Stimulated activated CD8-positive, alpha-beta memory T cell treated with anti-CD3 and anti-CD28 coated beads, Interleukin-4, amount 100 ng/mL, for 24 hours (primary cell): ENCODE data around the gene GPSM1.
A peak's percentile ranks its signal among the peaks of the same experiment; 100 is the strongest.
"Not testable (repeated sequence)": the region's sequence is repeated elsewhere in the genome, so short reads cannot be mapped to it uniquely, and the experiment has no call there.

Experiments used
- DNase-seq: peaks from one replicate; pipeline ENCODE4 v3.0.0-alpha.2; 2020; ENCODE audit warnings: low read depth

The GPSM1 gene

DNA sequence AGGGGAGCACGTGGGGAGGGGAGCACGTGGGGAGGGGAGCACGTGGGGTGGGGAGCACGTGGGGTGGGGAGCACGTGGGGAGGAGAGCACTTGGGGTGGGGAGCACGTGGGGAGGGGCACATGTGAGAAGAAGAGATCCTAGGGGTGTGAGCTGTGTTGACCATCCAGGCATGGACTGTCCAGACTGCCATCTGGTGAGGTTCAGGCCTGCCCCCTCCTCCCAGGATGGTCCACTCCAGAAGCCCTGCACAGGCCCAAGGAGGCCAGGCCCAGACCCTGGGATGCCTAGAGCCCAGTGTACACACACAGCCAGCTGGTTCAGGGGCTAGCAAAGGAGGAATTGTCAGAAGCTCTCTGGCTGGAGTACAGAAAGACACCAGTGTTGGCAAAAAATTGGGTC is 70.3 kb downstream of the GPSM1 start:
- DNase-seq, result no peak

DNA sequence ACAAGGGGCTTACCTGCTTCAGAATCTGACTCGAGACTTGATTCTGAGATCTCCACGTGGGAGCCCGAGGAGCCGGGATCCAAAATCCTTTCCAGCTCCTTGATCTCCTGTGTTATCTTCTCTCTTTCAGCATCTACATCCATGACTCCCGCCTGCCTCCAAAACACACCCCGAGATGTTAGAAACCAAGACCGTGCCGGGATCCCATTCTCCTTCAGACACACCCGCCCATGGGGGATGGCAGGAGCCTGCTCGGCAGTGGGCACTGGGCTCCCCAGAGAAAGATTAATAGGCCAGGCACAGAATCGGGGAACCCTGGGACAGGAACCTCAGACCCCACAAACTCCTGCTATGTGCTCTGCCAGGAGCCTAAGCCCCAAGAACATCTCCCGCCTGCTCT is 70.9 kb downstream of the GPSM1 start:
- no peak for DNase-seq

DNA sequence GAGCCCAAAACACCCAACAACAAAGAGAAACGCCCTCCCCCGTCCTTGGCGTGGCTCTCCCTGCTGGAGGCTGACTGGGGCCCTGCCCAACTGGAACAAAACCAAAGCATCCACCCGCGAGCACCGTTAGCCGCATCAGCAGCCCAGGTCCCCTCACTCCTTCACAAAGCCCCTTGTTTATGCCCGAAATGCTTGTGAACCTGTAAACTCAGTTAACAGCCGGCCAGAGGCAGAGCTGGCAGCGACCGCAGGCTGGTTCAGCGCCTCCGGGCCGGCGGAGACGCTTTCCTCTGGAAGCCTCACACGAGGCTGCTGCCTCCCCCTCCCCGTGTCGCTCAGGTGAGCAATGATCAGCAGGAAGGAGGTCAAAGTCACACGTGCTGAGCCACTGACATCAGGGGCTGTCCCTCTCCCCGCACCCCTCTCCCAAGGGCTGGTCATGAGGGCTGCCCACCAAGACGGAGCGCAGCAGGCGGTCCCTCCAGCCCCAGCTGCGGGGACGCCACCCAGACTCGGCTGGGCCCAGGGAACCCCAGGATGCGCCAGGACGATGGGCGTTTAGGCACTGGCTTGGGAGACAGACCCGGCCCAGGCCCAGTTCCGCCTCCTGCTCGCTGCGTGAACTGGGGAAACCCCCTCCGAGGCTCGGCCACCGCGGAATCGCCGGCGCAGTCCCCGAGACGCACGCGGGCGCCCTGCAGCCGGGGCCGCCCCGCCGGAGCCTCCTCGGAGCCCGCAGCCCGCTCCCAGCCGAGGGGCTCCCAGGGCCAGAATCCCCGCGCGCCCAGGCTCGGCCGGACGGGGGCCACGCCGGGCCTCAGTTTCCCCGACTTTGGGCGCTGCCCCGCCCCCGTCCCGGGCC is 72.1 kb downstream of the GPSM1 start:
- no peak for DNase-seq

DNA sequence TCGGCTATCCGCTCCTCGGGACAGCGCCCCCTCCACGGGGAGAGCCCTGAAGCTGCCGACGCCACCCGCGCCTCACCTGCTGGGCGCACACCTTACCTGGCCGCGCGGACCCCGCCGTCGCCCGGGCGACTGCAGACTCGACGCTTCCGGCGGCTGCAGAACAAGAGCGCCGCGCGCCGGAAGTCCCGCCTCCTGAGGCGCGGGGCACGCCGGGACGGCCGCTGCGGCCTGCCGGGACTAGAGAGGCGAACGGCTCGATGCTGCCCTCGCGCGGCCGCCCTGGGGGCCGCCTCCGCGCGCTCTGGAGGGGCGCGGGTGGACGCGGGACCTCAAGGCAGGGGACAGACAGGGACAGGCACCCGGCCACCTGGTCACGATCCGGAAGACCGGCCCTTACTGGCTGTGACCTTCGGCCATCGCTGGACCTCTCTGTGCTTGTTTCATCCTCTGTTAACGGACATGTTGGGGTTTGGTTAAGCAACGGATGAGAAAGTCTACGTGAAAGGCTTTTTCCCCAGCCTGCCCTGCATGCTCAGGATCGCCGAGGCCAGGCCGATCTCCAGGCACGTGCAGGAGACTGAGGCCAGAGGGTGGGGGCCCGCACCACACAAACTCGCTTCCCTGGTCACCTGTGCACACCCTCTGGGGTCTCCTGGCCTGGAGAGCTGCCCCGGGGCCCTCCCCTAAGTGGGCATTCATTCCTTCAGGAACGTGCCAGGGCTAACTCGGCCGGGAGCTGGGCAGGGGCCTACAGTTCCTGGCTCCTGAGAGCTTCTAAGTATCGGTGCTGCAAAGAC is 72.9 kb downstream of the GPSM1 start, which contains the start of gene SNAPC4:
Gene SNAPC4 (minus strand): TSS at position 133 of the 797 bp plus-strand sequence. CDS start 1,742 bp downstream, outside the sequence.
- peak; percentile 83 for DNase-seq

DNA sequence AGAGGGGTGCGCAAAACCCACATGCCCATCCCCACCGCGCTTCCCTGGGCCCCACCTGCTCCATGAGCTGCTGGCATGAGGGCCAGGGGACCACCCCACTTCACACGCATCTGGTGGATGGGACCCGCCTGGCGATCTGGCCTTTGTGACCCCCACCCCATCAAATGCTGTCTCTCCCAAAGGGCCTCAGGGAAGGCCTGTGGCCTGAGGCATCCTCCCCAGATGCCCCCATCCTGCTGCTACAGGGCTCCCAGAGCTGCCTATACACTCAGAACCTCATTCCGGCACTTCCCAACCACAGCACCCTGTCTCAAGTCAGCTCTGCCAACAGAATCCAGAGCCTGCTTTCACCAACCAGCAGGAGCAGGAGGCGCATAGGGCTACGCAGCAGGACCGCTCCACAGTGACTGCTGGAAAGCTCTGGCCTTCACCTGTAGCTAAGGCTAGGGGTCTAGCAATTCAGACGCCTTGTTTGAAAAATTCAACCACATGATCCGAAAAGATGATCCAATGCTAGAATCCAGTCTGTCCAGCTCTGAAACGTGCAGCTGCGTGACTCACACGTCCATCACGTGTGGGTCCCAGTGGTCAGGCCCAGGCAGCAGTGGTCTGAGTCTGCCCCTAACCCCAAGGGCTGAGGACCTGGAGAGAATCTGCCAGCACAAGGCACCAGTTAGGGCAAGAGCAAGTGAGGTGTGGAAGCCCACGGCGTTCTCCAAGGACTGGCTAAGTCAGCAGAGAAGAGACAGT is 74.0 kb downstream of the GPSM1 start:
- no peak for DNase-seq

DNA sequence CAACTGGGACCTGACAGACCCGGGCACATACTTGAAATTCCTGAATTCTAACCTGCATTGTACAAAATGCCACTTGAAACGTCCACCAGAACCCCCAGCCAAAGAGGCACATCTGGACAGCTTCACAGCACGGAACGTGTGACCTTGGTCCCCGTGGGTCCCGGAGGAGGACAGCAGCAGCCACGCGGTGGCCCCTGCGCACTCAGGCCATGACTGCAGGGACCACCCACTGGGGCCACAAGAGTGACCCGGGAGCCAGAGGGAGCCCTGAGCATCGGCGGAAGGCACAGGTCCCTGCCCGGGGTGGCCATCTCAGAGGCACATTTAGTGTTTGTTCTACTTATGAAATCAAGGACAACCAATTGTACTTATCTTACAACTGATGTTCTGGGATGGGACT is 74.7 kb downstream of the GPSM1 start:
- DNase-seq, result no peak

DNA sequence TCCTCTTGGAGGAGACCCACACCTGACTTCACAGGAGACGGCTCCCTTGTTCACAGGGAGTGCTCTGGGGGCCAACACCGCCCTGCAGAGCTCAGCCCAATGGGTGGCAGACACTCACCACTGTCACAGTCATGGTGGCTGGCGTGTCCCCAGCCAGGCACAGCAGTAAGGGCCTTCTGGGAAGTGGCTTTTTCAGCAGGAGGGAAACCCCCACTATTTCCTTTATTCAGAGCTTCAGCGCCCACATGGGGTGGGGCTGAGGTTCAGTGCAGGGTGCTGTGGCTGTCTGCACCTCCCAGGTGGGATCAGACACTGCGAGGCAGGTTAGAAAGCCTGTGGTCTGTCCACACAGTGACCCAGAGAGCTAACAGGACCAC is 76.2 kb downstream of the GPSM1 start:
- peak; percentile 64 for DNase-seq

DNA sequence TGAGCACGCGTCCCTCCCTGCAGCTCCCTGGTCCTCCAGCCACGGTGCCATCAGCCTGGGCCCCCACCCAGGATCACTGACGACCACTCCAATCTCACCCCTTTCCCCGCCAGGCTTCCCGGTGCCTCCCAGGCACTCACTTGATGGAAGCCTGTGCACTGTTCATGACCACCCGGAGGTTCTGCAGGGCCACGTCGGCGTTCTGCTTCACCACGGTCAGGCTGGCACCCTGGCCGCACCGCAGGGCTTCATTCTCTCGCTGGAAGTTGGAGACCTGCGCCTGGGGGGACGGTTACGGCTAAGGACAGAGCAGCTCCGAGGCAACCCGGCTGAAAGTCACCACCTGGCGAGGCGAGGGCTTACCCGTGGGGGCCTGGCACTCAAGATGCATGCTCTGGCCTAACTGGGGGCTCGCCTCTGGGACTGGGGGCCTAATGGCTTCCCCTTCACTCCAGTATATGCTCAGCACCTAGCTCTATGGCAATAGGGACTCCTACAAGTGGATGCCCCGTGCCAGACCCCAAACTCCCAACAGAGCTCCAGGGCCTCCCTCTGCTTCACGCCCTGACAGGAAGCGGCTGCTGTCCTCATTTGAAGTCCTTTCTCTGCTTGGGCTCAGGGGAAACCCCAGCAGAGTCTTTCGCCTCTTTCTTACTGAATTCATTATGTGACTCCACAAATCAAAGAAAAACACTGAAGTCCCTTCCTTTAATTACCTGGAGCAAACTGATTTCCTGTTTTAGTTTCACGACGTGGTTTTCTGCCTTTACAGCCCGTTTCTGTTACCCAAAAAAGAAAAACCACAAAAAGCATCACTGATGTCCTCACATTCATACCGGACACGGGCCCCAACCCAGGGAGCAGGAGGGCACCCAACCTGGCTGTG is 76.8 kb downstream of the GPSM1 start:
- DNase-seq, result no peak

DNA sequence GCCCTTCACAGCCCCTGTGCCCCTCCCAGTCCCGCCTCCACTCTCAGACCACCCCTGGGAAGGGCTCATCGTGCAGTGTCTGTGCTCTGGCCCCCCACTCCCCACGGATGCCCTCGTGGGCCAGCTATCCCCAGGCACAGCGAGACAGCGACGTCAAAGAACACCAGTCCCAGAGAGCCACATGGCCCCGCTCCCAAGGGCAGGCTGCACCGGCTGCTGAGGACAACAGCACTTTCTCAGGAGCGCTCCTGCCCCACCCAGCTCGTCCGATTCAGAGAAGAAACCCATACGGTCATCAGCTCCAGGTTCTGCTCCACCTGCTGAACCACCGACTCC is 77.4 kb downstream of the GPSM1 start:
- no peak for DNase-seq

DNA sequence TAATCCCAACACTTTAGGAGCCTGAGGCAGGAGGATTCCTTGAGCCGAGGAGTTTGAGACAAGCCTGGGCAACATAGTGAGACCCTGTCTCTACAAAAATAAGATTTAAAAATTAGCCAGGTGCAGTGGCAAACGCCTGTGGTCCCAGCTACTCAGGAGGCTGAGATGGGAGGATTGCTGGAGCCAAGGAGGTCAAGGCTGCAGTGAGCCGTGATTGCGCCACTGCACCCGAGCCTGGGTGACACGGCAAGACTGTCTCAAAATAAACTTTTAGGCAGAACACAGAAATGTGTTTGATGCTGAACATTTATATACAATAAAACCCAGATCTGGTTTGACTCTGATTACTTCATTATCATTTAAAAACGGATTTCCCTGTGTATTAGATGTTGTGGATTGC is 78.1 kb downstream of the GPSM1 start:
- no peak for DNase-seq

DNA sequence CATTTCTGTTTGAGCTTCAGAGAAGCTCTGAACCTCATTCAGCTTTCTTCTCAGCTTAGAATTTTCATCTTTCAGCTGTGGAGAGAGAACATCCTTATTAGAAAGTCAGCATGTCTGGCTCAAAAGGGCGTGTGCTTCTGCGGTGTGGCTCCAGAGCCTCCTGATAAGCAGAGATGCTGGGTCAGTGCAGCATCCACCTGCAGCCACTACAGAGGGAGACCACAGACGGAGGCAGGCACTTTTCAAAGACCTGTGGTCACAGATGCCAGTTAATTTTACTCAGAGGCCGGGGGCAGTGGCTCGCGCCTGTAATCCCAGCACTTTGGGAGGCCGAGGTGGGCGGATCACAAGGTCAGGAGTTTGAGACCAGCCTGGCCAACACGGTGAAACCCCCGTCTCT is 78.6 kb downstream of the GPSM1 start:
- DNase-seq, result not testable (repeated sequence)

DNA sequence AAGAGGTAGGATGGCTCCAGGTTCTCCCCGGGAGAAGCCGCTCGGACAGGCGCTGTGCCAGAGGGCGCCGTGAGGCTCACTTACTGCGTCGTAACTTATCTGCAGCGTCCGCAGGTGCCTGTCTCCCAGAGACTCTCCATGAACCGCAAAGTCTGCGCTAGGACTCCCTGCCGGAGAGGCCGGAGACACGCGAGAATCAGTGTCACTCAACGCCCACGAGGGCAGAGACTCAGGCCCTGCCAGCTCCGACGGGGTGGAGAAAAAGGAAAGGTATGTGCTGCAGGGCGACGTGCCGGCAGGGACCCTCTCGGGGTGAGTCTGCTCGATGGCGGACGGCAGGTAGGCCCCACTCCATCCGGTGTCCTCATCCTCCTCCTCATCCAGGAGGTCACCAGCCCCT is 79.7 kb downstream of the GPSM1 start:
- not testable (repeated sequence) for DNase-seq

DNA sequence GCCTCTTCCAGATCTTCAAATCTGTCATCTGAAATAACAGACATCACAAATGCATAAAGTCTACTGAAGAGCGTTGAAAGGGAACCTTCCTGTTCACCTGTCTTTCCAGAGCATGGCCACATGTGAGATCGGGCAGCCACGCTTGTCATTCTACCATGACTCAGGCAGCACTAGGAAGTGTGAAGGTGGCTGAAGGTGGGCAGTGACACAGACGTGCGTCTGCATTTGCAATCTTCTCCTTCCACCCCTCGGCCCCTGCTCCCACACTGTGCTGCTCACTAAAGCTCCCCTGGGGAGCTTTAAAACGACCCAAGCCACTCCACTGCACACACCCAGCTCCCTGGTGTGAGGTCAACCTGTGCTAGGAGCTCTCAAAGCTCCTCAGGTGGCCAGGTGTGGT is 80.6 kb downstream of the GPSM1 start:
- no peak for DNase-seq
